Smooth muscle cell (in vitro differentiated cells): ENCODE results near the gene TRPV6. TPM values are rescaled to one million over a fixed set of nuclear protein-coding genes. Genes with fewer than 3 reads are reported as not detected.

Experiments
- DNase-seq: peaks from one replicate; lab custom pipeline; 2025; ENCODE audit not compliant: unreplicated experiment; lab: John Stamatoyannopoulos, UW
- H2AFZ ChIP-seq: fragments of 200-600 bp; sonication (generic); 2 replicates; pipeline ENCODE4 v1.6.0; 2016; ENCODE audit warnings: antibody characterized with exemption, low read depth, mild to moderate bottlenecking
- H3F3A ChIP-seq: fragments of 200-600 bp; sonication (generic); 2 replicates; pipeline ENCODE4 v1.6.0; 2017; ENCODE audit warnings: antibody characterized with exemption, low read depth
- H3K27ac ChIP-seq: fragments of 200-600 bp; sonication (generic); 2 replicates; pipeline ENCODE4 v1.5.1; 2016; ENCODE audit warnings: low read depth, mild to moderate bottlenecking
- H3K27me3 ChIP-seq: fragments of 200-600 bp; sonication (generic); 2 replicates; pipeline ENCODE4 v1.6.1; 2016; ENCODE audit warnings: low read depth, mild to moderate bottlenecking
- H3K36me3 ChIP-seq: fragments of 200-600 bp; sonication (generic); 2 replicates; pipeline ENCODE4 v1.5.1; 2016; ENCODE audit warnings: low read depth
- H3K4me1 ChIP-seq: fragments of 200-600 bp; sonication (generic); 2 replicates; pipeline ENCODE4 v1.5.1; 2016; ENCODE audit warnings: low read depth
- H3K4me2 ChIP-seq: fragments of 200-600 bp; sonication (generic); 2 replicates; pipeline ENCODE4 v1.6.0; 2016; ENCODE audit warnings: mild to moderate bottlenecking
- H3K4me3 ChIP-seq: fragments of 200-600 bp; sonication (generic); 2 replicates; pipeline ENCODE4 v1.5.1; 2016; ENCODE audit warnings: mild to moderate bottlenecking
- H3K79me2 ChIP-seq: fragments of 200-600 bp; sonication (generic); 2 replicates; pipeline ENCODE4 v1.6.0; 2016; ENCODE audit warnings: low read depth, mild to moderate bottlenecking
- H3K9ac ChIP-seq: fragments of 200-600 bp; sonication (generic); 2 replicates; pipeline ENCODE4 v1.6.0; 2016; ENCODE audit warnings: low read depth
- H3K9me3 ChIP-seq: fragments of 200-600 bp; sonication (generic); replicated peaks from 2 replicates; pipeline ENCODE4 v1.5.1; 2016; ENCODE audit warnings: low read depth
- H4K20me1 ChIP-seq: fragments of 200-600 bp; sonication (generic); 2 replicates; pipeline ENCODE4 v1.6.0; 2016; ENCODE audit warnings: low read depth
- WGBS: methylation state at CpG from one replicate; pipeline ENCODE4 v1.1.7; 2016; ENCODE audit warnings: low lambda C conversion rate; 5-methylcytosine and 5-hydroxymethylcytosine counted together
- polyA plus RNA-seq: library from polyadenylated mRNA; unstranded; fragments of >200 nt; fragmentation: Nextera tagmentation; extraction: Ambion mirVana; gene quantifications from 2 replicates; pipeline ENCODE4 v1.2.1, GENCODE V29; 2016
- total RNA-seq: library from RNA; depleted of rRNA; stranded (reverse); fragments of >200 nt; gene quantifications from 2 replicates; pipeline ENCODE4 v1.2.3, GENCODE V29; 2014
- TF ChIP-seq, protein P1 (sequence below): fragments of 200-600 bp; sonication (generic); IDR thresholded peaks from 2 replicates; pipeline ENCODE4 v1.5.1; 2017; ENCODE audit warnings: borderline replicate concordance, mild to moderate bottlenecking, antibody characterized with exemption; ENCODE audit not compliant: insufficient read depth, poor library complexity, severe bottlenecking

TRPV6 gene
- total and polyA plus RNA-seq, 2 experiments from 2014 or later = 0.17 TPM; not detected in 1

DNA sequence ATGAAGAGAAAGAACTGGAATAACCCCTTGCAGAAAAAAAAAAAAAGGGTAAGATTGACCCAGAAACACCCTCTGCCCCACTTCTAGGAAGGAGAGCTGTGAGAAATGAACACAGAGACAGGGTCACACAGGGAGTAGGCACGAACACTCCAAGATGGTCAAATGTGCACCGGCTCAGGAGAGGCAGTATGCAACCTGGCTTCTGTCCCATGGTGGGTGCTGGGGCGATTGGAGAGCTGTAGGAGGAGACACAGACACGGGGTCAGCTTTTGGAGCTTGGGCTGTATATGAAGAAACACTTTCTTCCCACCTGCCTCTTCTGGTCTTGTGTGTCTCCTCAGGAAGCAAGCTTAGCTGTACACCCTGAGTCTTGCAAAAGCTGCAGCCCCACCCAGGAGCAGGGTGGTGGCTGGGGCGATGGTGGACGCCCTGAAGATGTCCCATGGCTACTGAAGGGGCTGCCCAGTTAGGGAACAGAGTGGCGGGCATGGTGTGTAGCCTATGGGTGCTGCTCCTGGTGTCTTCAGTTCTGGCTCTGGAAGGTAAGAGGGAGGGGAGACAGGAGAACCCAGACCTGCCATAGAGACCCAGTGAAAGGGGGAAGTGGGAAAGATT lies 22.7 kb downstream of the TRPV6 start:
- Histone ChIP-seq H3K9me3 (no peaks in the 10 kb centered on the region), H3F3A (no peaks in the 10 kb centered on the region), H3K4me2 (no peak overlapping the region), H2AFZ (no peak overlapping the region), H4K20me1 (no peaks in the 10 kb centered on the region), H3K9ac (no peak overlapping the region), H3K27ac (no peak overlapping the region), H3K36me3 (no peaks in the 10 kb centered on the region), H3K27me3 (peaks cover 6% of the 10 kb centered on the region), H3K4me1 (no peaks in the 10 kb centered on the region), H3K4me3 (no peak overlapping the region), H3K79me2 (no peaks in the 10 kb centered on the region)
- DNase-seq = no peak
- 90% methylated on average over 7 of the region's 7 CpGs for WGBS
- TF ChIP-seq, protein P1, sequence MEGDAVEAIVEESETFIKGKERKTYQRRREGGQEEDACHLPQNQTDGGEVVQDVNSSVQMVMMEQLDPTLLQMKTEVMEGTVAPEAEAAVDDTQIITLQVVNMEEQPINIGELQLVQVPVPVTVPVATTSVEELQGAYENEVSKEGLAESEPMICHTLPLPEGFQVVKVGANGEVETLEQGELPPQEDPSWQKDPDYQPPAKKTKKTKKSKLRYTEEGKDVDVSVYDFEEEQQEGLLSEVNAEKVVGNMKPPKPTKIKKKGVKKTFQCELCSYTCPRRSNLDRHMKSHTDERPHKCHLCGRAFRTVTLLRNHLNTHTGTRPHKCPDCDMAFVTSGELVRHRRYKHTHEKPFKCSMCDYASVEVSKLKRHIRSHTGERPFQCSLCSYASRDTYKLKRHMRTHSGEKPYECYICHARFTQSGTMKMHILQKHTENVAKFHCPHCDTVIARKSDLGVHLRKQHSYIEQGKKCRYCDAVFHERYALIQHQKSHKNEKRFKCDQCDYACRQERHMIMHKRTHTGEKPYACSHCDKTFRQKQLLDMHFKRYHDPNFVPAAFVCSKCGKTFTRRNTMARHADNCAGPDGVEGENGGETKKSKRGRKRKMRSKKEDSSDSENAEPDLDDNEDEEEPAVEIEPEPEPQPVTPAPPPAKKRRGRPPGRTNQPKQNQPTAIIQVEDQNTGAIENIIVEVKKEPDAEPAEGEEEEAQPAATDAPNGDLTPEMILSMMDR = no peak

DNA sequence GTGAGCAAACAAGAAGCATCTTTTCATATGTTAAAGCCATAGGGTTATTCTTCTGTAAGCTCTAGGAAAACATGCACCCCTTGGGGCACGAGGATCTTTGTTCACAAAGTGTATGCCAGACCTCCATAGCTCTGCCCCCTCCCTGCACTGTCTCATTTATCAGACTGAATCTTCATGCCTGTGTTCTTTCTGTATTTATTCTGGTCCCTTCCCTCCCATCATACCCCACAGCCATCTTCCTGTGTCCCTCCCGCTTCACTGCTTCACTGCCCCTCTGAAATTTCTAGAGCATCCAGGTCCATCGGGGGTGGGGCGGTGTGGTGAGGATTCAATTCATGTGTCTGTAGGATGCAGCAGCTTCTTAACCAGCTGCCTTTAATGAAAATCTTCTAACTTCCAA lies 23.2 kb downstream of the TRPV6 start:
- no peak overlapping the region for H2AFZ ChIP-seq
- no peak overlapping the region for H3K27ac ChIP-seq
- no peaks in the 10 kb centered on the region for H3F3A ChIP-seq
- no peaks in the 10 kb centered on the region for H4K20me1 ChIP-seq
- no peaks in the 10 kb centered on the region for H3K9me3 ChIP-seq
- WGBS = 92% methylated on average over 4 of the region's 4 CpGs
- TF ChIP-seq, protein P1 = no peak
- no peaks in the 10 kb centered on the region for H3K79me2 ChIP-seq
- no peaks in the 10 kb centered on the region for H3K4me1 ChIP-seq
- peaks cover 6% of the 10 kb centered on the region for H3K27me3 ChIP-seq
- DNase-seq = no peak
- H3K4me3 ChIP-seq = no peak overlapping the region
- H3K9ac ChIP-seq = no peak overlapping the region
- no peaks in the 10 kb centered on the region for H3K36me3 ChIP-seq
- H3K4me2 ChIP-seq = no peak overlapping the region

DNA sequence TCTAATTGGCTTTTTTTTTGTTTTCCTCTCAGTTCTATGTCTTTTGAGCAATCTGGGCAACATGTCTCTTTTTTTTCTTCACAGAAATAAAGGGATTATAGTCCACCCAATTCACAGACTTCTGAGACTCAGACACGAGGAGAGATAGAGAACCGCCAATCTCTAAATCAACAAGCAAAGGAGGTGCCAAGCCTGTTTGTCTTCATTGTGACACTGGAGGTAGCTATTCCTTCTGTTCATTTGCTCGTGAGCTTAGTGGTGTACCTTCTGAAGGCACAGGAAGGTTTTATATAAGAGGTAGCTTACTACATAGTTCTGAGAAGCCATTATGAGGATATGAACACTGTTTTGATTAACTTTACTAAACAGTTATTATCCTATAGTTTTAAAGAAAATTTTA lies 24.6 kb downstream of the TRPV6 start:
- Histone ChIP-seq H3K4me3 (no peak overlapping the region), H3K79me2 (no peaks in the 10 kb centered on the region), H3F3A (no peaks in the 10 kb centered on the region), H3K4me2 (no peak overlapping the region), H2AFZ (no peak overlapping the region), H3K36me3 (no peaks in the 10 kb centered on the region), H3K27me3 (peaks cover 6% of the 10 kb centered on the region), H3K9me3 (no peaks in the 10 kb centered on the region), H3K27ac (no peak overlapping the region), H3K9ac (no peak overlapping the region), H3K4me1 (no peaks in the 10 kb centered on the region), H4K20me1 (no peaks in the 10 kb centered on the region)
- DNase-seq = no peak
- TF ChIP-seq, protein P1 = no peak
- 63% methylated on average over 3 of the region's 3 CpGs for WGBS

DNA sequence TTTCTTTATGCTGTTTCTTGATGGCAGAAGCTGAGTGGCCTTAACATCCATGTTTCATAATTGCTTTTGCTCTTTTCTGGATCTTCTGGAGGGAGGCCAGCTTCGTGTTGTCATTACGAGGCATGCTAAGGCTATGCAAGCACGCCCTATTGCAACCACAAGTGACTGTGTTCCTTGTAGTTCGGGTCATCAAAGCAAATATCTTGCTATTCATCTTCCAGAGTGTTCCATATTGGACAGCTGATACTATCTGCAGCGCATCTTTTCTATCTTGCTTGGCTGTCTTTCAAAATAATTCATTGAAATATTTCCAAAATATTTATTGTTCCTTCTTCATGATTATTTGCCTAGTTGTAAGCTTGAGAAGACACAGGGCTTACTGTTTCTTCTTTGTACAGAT lies 25.7 kb downstream of the TRPV6 start:
- Histone ChIP-seq H3K36me3 (no peaks in the 10 kb centered on the region), H3K9me3 (no peaks in the 10 kb centered on the region), H3K79me2 (no peaks in the 10 kb centered on the region), H3K4me1 (peaks cover 4% of the 10 kb centered on the region), H4K20me1 (no peaks in the 10 kb centered on the region), H3K9ac (no peak overlapping the region), H3K4me3 (no peak overlapping the region), H3F3A (no peaks in the 10 kb centered on the region), H3K4me2 (peak overlapping the region; percentile 7), H3K27ac (no peak overlapping the region), H2AFZ (no peak overlapping the region), H3K27me3 (peaks cover 6% of the 10 kb centered on the region)
- TF ChIP-seq, protein P1 = no peak
- no peak for DNase-seq
- 45% methylated on average over 5 of the region's 5 CpGs for WGBS
